ENCODE measurements around the gene TMSB15C. TPM values are rescaled to one million over a fixed set of nuclear protein-coding genes. Genes with fewer than 3 reads are reported as not detected.
"Not testable (repeated sequence)": the region's sequence is repeated elsewhere in the genome, so short reads cannot be mapped to it uniquely, and the experiment has no call there.

The TMSB15C gene
- total RNA-seq, 1 donor = 3.3 TPM

- H3K79me2 ChIP-seq (ENCODE audit: insufficient read depth, low read length) = no peaks in the 10 kb centered on the region
- H2AFZ ChIP-seq (ENCODE audit: low read length) = no peak overlapping the region
- DNase-seq (ENCODE audit: insufficient read length, low spot score, missing footprints) = no peak
- no peak overlapping the region for H3K27ac ChIP-seq (ENCODE audit: low read depth, low read length)
- no peaks in the 10 kb centered on the region for H3K4me1 ChIP-seq (ENCODE audit: insufficient read depth, low read length)
- H3K36me3 ChIP-seq (ENCODE audit: insufficient read depth, low read length) = no peaks in the 10 kb centered on the region
- peaks cover 13% of the 10 kb centered on the region for H3K27me3 ChIP-seq (ENCODE audit: insufficient read depth, low read length)
- no peak overlapping the region for H3K4me3 ChIP-seq (ENCODE audit: insufficient read depth, low read length)
- no peaks in the 10 kb centered on the region for H3K9me3 ChIP-seq (ENCODE audit: low read depth, low read length)
- H4K20me1 ChIP-seq (ENCODE audit: insufficient read depth, low read length) = no peaks in the 10 kb centered on the region
- H3K4me2 ChIP-seq (ENCODE audit: insufficient read depth, low read length) = no peak overlapping the region
- TF ChIP-seq CTCF (IDR thresholded peaks at IDR 0.05; ENCODE audit: extremely low read depth, low read depth, low read length) = no peak
These were observed 9.9 kb upstream of the TMSB15C start for GRCh38 chrX:104085919-104086318.

- Histone ChIP-seq H3K79me2 (ENCODE audit: insufficient read depth, low read length) (no peaks in the 10 kb centered on the region), H3K27ac (ENCODE audit: low read depth, low read length) (no peak overlapping the region), H3K4me1 (ENCODE audit: insufficient read depth, low read length) (no peaks in the 10 kb centered on the region), H3K4me2 (ENCODE audit: insufficient read depth, low read length) (no peak overlapping the region), H4K20me1 (ENCODE audit: insufficient read depth, low read length) (no peaks in the 10 kb centered on the region), H3K36me3 (ENCODE audit: insufficient read depth, low read length) (no peaks in the 10 kb centered on the region), H3K4me3 (ENCODE audit: insufficient read depth, low read length) (no peak overlapping the region), H3K27me3 (ENCODE audit: insufficient read depth, low read length) (peaks cover 9% of the 10 kb centered on the region), H3K9me3 (ENCODE audit: low read depth, low read length) (no peaks in the 10 kb centered on the region), H2AFZ (ENCODE audit: low read length) (no peak overlapping the region)
- no peak for TF ChIP-seq CTCF (IDR thresholded peaks at IDR 0.05; ENCODE audit: extremely low read depth, low read depth, low read length)
- DNase-seq (ENCODE audit: insufficient read length, low spot score, missing footprints) = no peak
These were observed 9.4 kb upstream of the TMSB15C start for GRCh38 chrX:104085477-104085876.

DNA sequence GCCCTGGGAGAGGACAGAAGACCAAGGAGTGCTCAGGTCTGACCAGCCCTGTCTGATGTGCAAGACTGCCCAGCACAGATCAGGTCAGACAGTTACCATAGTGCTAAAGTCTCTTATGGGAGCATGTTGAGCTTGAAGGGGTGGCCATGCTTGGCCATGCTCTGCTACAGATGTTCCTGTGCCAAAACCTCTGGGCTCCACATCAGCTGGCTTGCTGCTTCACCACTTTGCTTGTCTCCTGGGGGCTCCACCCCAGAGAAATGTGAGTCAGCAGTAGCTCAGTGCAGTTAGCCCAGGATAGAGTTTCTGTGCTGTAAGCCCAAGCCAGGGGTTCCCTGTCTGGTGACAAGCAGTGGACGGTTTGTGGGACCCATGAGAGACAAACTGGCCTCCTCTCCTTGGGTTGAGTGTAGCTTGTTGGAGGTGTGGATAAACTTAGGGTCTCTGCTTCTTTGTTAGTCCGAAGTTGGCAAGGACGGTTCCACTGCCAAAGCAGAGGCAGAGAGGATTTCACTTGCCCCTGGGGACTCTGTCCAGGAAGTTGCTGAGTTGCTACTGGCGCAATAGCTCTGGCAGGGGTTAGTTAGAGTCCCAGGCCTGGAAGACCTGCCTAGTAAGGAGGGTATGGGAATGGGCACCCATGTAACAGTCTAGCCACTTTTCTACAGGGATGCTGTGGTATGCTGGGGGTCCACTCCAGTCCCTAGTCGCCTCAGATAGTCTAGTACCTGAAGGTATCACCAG, 8.7 kb upstream of the TMSB15C start:
- no peak for TF ChIP-seq CTCF (IDR thresholded peaks at IDR 0.05; ENCODE audit: extremely low read depth, low read depth, low read length)
- no peak for DNase-seq (ENCODE audit: insufficient read length, low spot score, missing footprints)
- Histone ChIP-seq H3K27me3 (ENCODE audit: insufficient read depth, low read length) (peaks cover 8% of the 10 kb centered on the region), H3K4me3 (ENCODE audit: insufficient read depth, low read length) (no peak overlapping the region), H3K79me2 (ENCODE audit: insufficient read depth, low read length) (no peaks in the 10 kb centered on the region), H4K20me1 (ENCODE audit: insufficient read depth, low read length) (no peaks in the 10 kb centered on the region), H2AFZ (ENCODE audit: low read length) (no peak overlapping the region), H3K9me3 (ENCODE audit: low read depth, low read length) (no peaks in the 10 kb centered on the region), H3K36me3 (ENCODE audit: insufficient read depth, low read length) (no peaks in the 10 kb centered on the region), H3K4me2 (ENCODE audit: insufficient read depth, low read length) (peak overlapping the region; percentile 50), H3K4me1 (ENCODE audit: insufficient read depth, low read length) (no peaks in the 10 kb centered on the region), H3K27ac (ENCODE audit: low read depth, low read length) (no peak overlapping the region)

- Histone ChIP-seq H3K4me3 (ENCODE audit: insufficient read depth, low read length) (no peak overlapping the region), H3K4me2 (ENCODE audit: insufficient read depth, low read length) (no peak overlapping the region), H3K27me3 (ENCODE audit: insufficient read depth, low read length) (peaks cover 8% of the 10 kb centered on the region), H3K79me2 (ENCODE audit: insufficient read depth, low read length) (no peaks in the 10 kb centered on the region), H3K4me1 (ENCODE audit: insufficient read depth, low read length) (no peaks in the 10 kb centered on the region), H4K20me1 (ENCODE audit: insufficient read depth, low read length) (no peaks in the 10 kb centered on the region), H3K36me3 (ENCODE audit: insufficient read depth, low read length) (no peaks in the 10 kb centered on the region), H2AFZ (ENCODE audit: low read length) (no peak overlapping the region), H3K9me3 (ENCODE audit: low read depth, low read length) (no peaks in the 10 kb centered on the region), H3K27ac (ENCODE audit: low read depth, low read length) (no peak overlapping the region)
- no peak for TF ChIP-seq CTCF (IDR thresholded peaks at IDR 0.05; ENCODE audit: extremely low read depth, low read depth, low read length)
- DNase-seq (ENCODE audit: insufficient read length, low spot score, missing footprints) = no peak
These were observed 8.0 kb upstream of the TMSB15C start for GRCh38 chrX:104084063-104084462.

DNA sequence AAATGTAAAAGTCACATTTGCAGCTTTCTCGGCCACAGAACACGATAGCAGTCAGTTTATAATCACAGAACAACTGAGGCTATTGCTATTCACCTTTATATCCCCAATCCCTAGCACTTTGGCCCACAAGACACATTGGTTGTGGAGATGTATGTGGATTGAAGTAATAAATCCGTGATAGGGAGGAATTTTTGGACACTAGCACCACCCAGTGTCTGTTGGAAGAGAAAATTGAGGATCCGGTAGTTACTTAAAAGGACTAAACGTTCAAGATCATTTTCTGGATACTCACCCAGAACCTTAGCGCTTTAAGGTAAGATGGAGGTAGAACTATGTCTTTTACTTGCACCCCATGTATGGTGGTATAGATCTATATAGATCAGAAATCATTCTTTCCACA, 1.8 kb upstream of the TMSB15C start:
- H3K9me3 ChIP-seq (ENCODE audit: low read depth, low read length); H3K36me3 ChIP-seq (ENCODE audit: insufficient read depth, low read length); H3K27ac ChIP-seq (ENCODE audit: low read depth, low read length); H4K20me1 ChIP-seq (ENCODE audit: insufficient read depth, low read length); H3K27me3 ChIP-seq (ENCODE audit: insufficient read depth, low read length); H3K4me1 ChIP-seq (ENCODE audit: insufficient read depth, low read length); H3K79me2 ChIP-seq (ENCODE audit: insufficient read depth, low read length); DNase-seq (ENCODE audit: insufficient read length, low spot score, missing footprints); H3K4me2 ChIP-seq (ENCODE audit: insufficient read depth, low read length); H2AFZ ChIP-seq (ENCODE audit: low read length); H3K4me3 ChIP-seq (ENCODE audit: insufficient read depth, low read length): not testable (repeated sequence)

GRCh38 chrX:104062636-104063035, 13.4 kb downstream of the TMSB15C start:
- H3K36me3 ChIP-seq (ENCODE audit: insufficient read depth, low read length); H2AFZ ChIP-seq (ENCODE audit: low read length); H3K27ac ChIP-seq (ENCODE audit: low read depth, low read length); H3K4me1 ChIP-seq (ENCODE audit: insufficient read depth, low read length); DNase-seq (ENCODE audit: insufficient read length, low spot score, missing footprints); H3K4me3 ChIP-seq (ENCODE audit: insufficient read depth, low read length); H3K4me2 ChIP-seq (ENCODE audit: insufficient read depth, low read length); H3K79me2 ChIP-seq (ENCODE audit: insufficient read depth, low read length); H4K20me1 ChIP-seq (ENCODE audit: insufficient read depth, low read length); H3K27me3 ChIP-seq (ENCODE audit: insufficient read depth, low read length); H3K9me3 ChIP-seq (ENCODE audit: low read depth, low read length): not testable (repeated sequence)
